Lung (tissue), 12 donors: ENCODE data around the gene POR. TPM values are rescaled to one million over a fixed set of nuclear protein-coding genes. Genes with fewer than 3 reads are reported as not detected.

Source experiments
- ATAC-seq: fragments of 200-7000 bp; cut with Tn5 transposase; one replicate; pipeline ENCODE4 v1.9.1; 2020; ENCODE audit warnings: moderate number of reproducible peaks; ENCODE audit not compliant: insufficient read depth, low FRiP score
- DNase-seq, 3 donors: peaks; one replicate each; pipeline ENCODE4 v3.0.0-alpha.2; 2013 to 2017
- H3K27ac ChIP-seq, 2 donors: one replicate each; pipeline ENCODE4 v1.5.1; 2013; ENCODE audit warnings: mild to moderate bottlenecking in 2 of 2, moderate library complexity in 2 of 2, control low read depth in 1 of 2, inconsistent platforms in 1 of 2, low read depth in 1 of 2, low read length in 1 of 2
- H3K27me3 ChIP-seq, 3 donors: one replicate each; pipeline ENCODE4 v1.5.1; 2013; ENCODE audit warnings: low read length in 2 of 3; ENCODE audit not compliant: control insufficient read depth in 3 of 3, insufficient read depth in 3 of 3
- H3K36me3 ChIP-seq, 4 donors: one replicate each; pipeline ENCODE4 v1.5.1; 2013; ENCODE audit warnings: low read length in 4 of 4, mild to moderate bottlenecking in 1 of 4, moderate library complexity in 1 of 4; ENCODE audit not compliant: control insufficient read depth in 4 of 4, insufficient read depth in 4 of 4
- H3K4me1 ChIP-seq, 5 donors: one replicate each; pipeline ENCODE4 v1.5.1; 2013; ENCODE audit warnings: low read length in 5 of 5, mild to moderate bottlenecking in 2 of 5, moderate library complexity in 1 of 5; ENCODE audit not compliant: control insufficient read depth in 5 of 5, insufficient read depth in 5 of 5
- H3K4me3 ChIP-seq: one replicate; pipeline ENCODE4 v1.5.1; 2013; ENCODE audit warnings: mild to moderate bottlenecking, control low read depth, moderate library complexity
- H3K9ac ChIP-seq, 2 donors: one replicate each; pipeline ENCODE4 v1.5.1; 2013; ENCODE audit warnings: low read length in 2 of 2, control low read depth in 1 of 2; ENCODE audit not compliant: insufficient read depth in 1 of 2
- H3K9me3 ChIP-seq, 4 donors: one replicate each; pipeline ENCODE4 v1.5.1; 2013; ENCODE audit warnings: low read length in 3 of 4, mild to moderate bottlenecking in 1 of 4, moderate library complexity in 1 of 4; ENCODE audit not compliant: control insufficient read depth in 4 of 4, insufficient read depth in 3 of 4
- CTCF ChIP-seq: IDR thresholded peaks from 2 replicates; pipeline ENCODE4 v1.5.1; 2012; ENCODE audit warnings: mild to moderate bottlenecking; ENCODE audit errors: control extremely low read depth, extremely low read depth
- WGBS, 2 donors: extraction: QIAGEN DNeasy Blood & Tissue Kit; methylation state at CpG; one replicate each; pipeline ENCODE4 v1.1.7; 2013; 5-methylcytosine and 5-hydroxymethylcytosine counted together
- polyA plus RNA-seq, 2 donors: library from polyadenylated mRNA; stranded (reverse); fragments of 200-250 nt; gene quantifications; one replicate each; pipeline ENCODE4 v1.2.1, GENCODE V29; 2013
- total RNA-seq, 2 donors: library from RNA; depleted of rRNA in 1 of 2; stranded (reverse); fragments of >200 nt in 1 of 2; gene quantifications; one replicate each; pipeline ENCODE4 v1.2.1, GENCODE V29; 2014 to 2021
- donor health status: control.
- donor health status: control.
- donor health status: Bipolar disorder and iron deficiency.
- donor health status: healthy.
- donor health status: DM: yes; HTN: yes; CAD: no.

The POR gene
- total and polyA plus RNA-seq, 4 donors: 111 to 305 (median 264) TPM

- H3K36me3 ChIP-seq: peaks cover 0 to 3% (median 2%) of the 10 kb centered on the region in 4 donors
- WGBS, 2 donors: 94 to 100% methylated on average over 1 of the region's 1 CpG
These were observed 29.6 kb downstream of the POR start for GRCh38 chr7:75944507-75944906.

GRCh38 chr7:75945297-75946168 is 30.6 kb downstream of the POR start:
- Histone ChIP-seq H3K9me3 (no peaks in the 10 kb centered on the region), H3K27ac (peak overlapping the region; percentile 77 to 80), H3K9ac (no peak overlapping the region), H3K4me1 (peaks cover 0 to 26% (median 0%) of the 10 kb centered on the region in 5 donors), H3K27me3 (no peaks in the 10 kb centered on the region), H3K36me3 (peaks cover 0 to 3% (median 2%) of the 10 kb centered on the region in 4 donors), H3K4me3 (no peak overlapping the region)
- 64 to 69% methylated on average over 8 of the region's 8 CpGs for WGBS, 2 donors
- no peak for TF ChIP-seq CTCF
- ATAC-seq: peak; percentile 72
- peak in 2 of 3 donors; percentile 13 to 32 for DNase-seq

More at GRCh38 chr7:75944507-75944906, 29.6 kb downstream of the POR start:
- TF ChIP-seq CTCF: no peak
- DNase-seq (no peak), ATAC-seq (no peak)
- H3K27me3 ChIP-seq: no peaks in the 10 kb centered on the region
- no peak overlapping the region for H3K9ac ChIP-seq
- no peak overlapping the region for H3K4me3 ChIP-seq
- H3K4me1 ChIP-seq: peaks cover 0 to 20% (median 0%) of the 10 kb centered on the region in 5 donors
- no peaks in the 10 kb centered on the region for H3K9me3 ChIP-seq
- no peak overlapping the region for H3K27ac ChIP-seq

GRCh38 chr7:75946207-75946855 is 31.4 kb downstream of the POR start:
- peak overlapping the region in 1 of 2 donors; percentile 70 for H3K27ac ChIP-seq
- no peak for TF ChIP-seq CTCF
- DNase-seq (no peak), ATAC-seq (peak; percentile 10)
- peaks cover 0 to 3% (median 1%) of the 10 kb centered on the region in 4 donors for H3K36me3 ChIP-seq
- H3K4me3 ChIP-seq: no peak overlapping the region
- WGBS, 2 donors: 72 to 81% methylated on average over 8 of the region's 8 CpGs
- no peak overlapping the region for H3K9ac ChIP-seq
- no peaks in the 10 kb centered on the region for H3K27me3 ChIP-seq
- no peaks in the 10 kb centered on the region for H3K9me3 ChIP-seq
- H3K4me1 ChIP-seq: peaks cover 0 to 26% (median 0%) of the 10 kb centered on the region in 5 donors
